GM23248 (cell line): ENCODE data around the gene EFEMP1.

Source experiments
- EZH2 ChIP-seq: fragments of 200-600 bp; sonication (generic); IDR thresholded peaks from 2 replicates; pipeline ENCODE4 v1.6.1; 2018; ENCODE audit warnings: antibody characterized with exemption, mild to moderate bottlenecking; ENCODE audit not compliant: insufficient read depth, poor library complexity, severe bottlenecking
- EZH2phosphoT487 ChIP-seq: fragments of 200-600 bp; sonication (generic); IDR thresholded peaks from 2 replicates; pipeline ENCODE4 v1.6.1; 2018; ENCODE audit warnings: antibody characterized with exemption, moderate library complexity, mild to moderate bottlenecking, low read depth; ENCODE audit not compliant: insufficient read depth

DNA sequence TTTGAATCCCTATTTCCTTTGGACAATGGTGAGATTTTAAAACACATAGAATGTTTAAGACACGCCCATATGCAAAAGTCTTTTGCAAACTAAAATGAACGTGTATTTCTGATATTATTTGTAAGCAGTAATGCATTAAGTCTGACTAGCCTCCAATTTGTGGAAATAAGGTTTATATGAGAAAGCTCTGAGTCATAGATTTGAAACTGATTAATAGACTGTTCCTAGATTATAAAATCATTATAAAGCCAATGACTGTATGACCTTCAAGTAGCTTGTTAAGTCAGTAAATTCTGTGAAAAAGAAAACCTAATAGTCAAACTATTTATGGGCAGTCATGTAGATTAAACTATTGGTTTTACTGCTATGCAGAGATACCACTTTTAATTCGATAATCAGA, 12.8 kb upstream of the EFEMP1 start:
- TF ChIP-seq EZH2phosphoT487 (no peak), EZH2 (no peak)
